OCI-LY3 (cell line): ENCODE data around the gene BTF3L4.

Experiments used
- CTCF ChIP-seq: fragments of 200-600, 300-600 bp; sonication (generic); IDR thresholded peaks from 2 replicates; pipeline ENCODE4 v1.5.1; 2014; ENCODE audit warnings: antibody characterized with exemption, low read length, low read depth
- EZH2phosphoT487 ChIP-seq: fragments of 200-600 bp; shearing (Covaris generic); IDR thresholded peaks from 2 replicates; pipeline ENCODE4 v1.6.1; 2018; ENCODE audit warnings: antibody characterized with exemption, mixed run types, low read depth

GRCh38 chr1:52032785-52033131, 23.3 kb upstream of the BTF3L4 start:
- TF ChIP-seq CTCF (no peak), EZH2phosphoT487 (no peak)
